NCI-H2171 treated with DMSO at 0.1 percent for 48 hours (cell line): ENCODE measurements around the gene ABCC9.

Experiments used
- DNase-seq: peaks from one replicate; lab custom pipeline; 2025; lab: John Stamatoyannopoulos, UW

The ABCC9 gene

GRCh38 chr12:21774358-21775132 lies 166.7 kb downstream of the ABCC9 start, which contains the start of gene KCNJ8:
Gene KCNJ8, minus strand, starts transcription at chr12:21774706. Its CDS starts 1,090 bp downstream, at chr12:21773616.
- no peak for DNase-seq

GRCh38 chr12:21773806-21774205 lies 167.4 kb downstream of the ABCC9 start:
- no peak for DNase-seq

- DNase-seq: no peak
Measured at GRCh38 chr12:21773263-21773741, 167.9 kb downstream of the ABCC9 start.

DNA sequence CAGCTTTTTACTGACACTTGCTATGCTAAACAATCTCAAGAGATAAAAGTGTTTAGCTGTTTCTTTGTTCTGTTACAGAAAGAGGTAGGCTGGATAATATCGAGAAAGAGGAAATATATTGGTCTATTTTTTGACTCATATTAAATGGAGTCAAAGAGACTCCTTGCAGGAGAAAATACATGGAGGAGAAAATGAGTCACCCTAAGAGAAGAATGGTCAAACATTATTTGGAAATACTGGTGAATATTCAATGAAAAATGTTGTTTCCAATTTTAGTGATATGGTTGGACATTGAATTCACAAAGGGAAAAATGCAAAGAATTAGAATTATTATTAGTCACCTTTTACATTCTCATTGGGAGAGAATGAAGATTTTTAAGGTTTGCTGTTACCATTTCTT lies 169.9 kb downstream of the ABCC9 start:
- DNase-seq: no peak

- no peak for DNase-seq
Measured at GRCh38 chr12:21769307-21769706, 171.9 kb downstream of the ABCC9 start.

DNA sequence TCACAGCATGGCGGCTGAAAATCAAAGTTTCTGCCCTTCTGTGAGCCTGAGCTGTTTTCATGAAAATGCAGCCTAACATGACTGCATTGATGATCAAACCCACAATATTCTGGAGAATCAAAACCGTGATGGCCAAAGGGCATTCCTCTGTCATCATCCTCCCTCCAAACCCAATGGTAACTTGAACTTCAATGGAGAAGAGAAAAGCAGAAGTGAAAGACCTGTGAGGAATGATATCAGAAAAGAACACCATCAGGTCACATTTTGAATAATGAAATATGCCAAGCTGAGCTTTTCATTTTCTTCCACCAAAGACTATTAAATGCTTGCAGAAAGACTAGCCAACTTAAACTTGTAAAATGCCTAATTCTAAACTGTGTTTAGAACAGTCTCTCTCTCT lies 174.8 kb downstream of the ABCC9 start:
- DNase-seq: no peak

GRCh38 chr12:21764950-21765349 lies 176.3 kb downstream of the ABCC9 start:
- DNase-seq: no peak

DNA sequence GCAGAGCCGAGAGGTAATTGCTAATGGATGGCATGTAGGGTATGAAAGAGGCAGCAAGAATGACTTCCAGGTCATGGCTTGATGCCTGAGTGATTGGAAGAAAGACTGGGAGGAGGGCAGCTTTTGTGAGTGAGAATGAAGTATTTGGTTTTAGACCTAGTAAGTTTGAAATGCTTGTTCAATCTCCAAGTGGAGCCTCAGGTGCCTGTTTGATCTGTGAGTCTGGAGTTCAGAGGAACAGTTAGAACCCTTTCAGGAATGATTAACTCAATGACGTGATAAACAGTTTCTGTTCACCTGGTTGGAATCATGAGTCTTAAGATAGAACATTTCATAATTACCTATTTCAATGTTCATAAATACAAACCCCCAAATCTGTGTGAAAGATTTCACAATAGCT lies 177.2 kb downstream of the ABCC9 start:
- DNase-seq: no peak

- no peak for DNase-seq
Measured at GRCh38 chr12:21763531-21763930, 177.7 kb downstream of the ABCC9 start.

GRCh38 chr12:21759737-21760136 lies 181.5 kb downstream of the ABCC9 start:
- DNase-seq: no peak

- no peak for DNase-seq
Measured at GRCh38 chr12:21757735-21758134, 183.5 kb downstream of the ABCC9 start.

- no peak for DNase-seq
Measured at GRCh38 chr12:21756699-21757098, 184.5 kb downstream of the ABCC9 start.

DNA sequence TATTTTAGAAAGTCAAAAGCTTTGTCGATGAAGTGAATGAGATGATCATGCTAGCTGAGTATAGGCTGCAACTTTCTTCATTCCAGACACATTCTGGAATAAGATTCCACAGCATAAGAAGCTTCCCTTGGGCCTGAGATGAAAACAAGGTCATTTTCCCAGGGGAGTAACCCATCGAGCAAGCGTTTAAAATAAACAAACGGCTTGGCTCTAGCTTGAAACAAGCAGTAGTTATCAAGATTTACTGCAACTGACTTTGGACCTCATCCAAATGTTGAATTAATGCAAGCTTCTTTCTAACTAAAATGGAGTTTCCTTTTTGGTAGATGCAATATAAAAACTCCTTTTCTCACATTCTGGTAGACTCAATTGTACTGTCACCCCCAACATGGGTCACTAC lies 189.7 kb downstream of the ABCC9 start:
- DNase-seq: peak; percentile 5
